ENCODE results near the gene ZFYVE28. TPM values are rescaled to one million over a fixed set of nuclear protein-coding genes. Genes with fewer than 3 reads are reported as not detected.

ZFYVE28 gene
- total RNA-seq, 5 donors from 2014 or later (not counting 1 experiment from before 2014, with no cell fraction given), result 33.4 to 56.2 (median 45.4) TPM

GRCh38 chr4:2292646-2293108 lies 125.8 kb downstream of the ZFYVE28 start:
- ATAC-seq (replicated peaks in 1 of 4) (no peak), DNase-seq (no peak)
- H3K4me1 ChIP-seq (ENCODE audit: control insufficient read depth in 1 of 2, extremely low read depth in 1 of 2, insufficient read depth in 2 of 2, low read length in 2 of 2), result peaks cover 38 to 79% of the 10 kb centered on the region in 2 experiments
- no peaks in the 10 kb centered on the region for H3K9me3 ChIP-seq
- H3K27ac ChIP-seq (ENCODE audit: low read length), result no peak overlapping the region
- Mint-ChIP-seq H3K27me3 (no peaks in the 10 kb centered on the region), H3K36me3 (peaks cover 8% of the 10 kb centered on the region), H3K4me3 (peak overlapping the region in 1 of 3 donors; percentile 28), H3K27ac (peak overlapping the region; percentile 56 to 71), H3K4me1 (peaks cover 54 to 68% (median 62%) of the 10 kb centered on the region in 3 donors), H3K9me3 (peaks cover 0 to 6% (median 0%) of the 10 kb centered on the region in 3 donors)
- ChIA-PET POLR2A (interaction anchor here (0.6 to 2.9 kb wide), 2 partner anchors 10 to 19 kb away, joined by 6 to 33 read pairs; no protein-coding TSS in a partner anchor), CTCF (interaction anchor here in 1 of 2 donors (0.8 kb wide), 1 partner anchor 1566 kb away, joined by 4 read pairs; no protein-coding TSS in a partner anchor)
- no peaks in the 10 kb centered on the region for H3K27me3 ChIP-seq (replicated peaks in 1 of 2; ENCODE audit: control insufficient read depth in 2 of 2, extremely low read depth in 1 of 2, insufficient read depth in 2 of 2, low read length in 1 of 2)
- no peak overlapping the region for H3K4me3 ChIP-seq (ENCODE audit: control insufficient read depth in 1 of 2, extremely low read depth in 1 of 2, low read length in 1 of 2)
- WGBS (ENCODE audit: insufficient coverage), result 73% methylated on average over 4 of the region's 6 CpGs
- H3K36me3 ChIP-seq (ENCODE audit: control insufficient read depth in 2 of 2, extremely low read depth in 1 of 2, insufficient read depth in 1 of 2, low read length in 1 of 2), result no peaks in the 10 kb centered on the region

- ChIA-PET CTCF (interaction anchor here in 1 of 2 donors (1.6 kb wide), 1 partner anchor 127 kb away, joined by 7 read pairs; the partner anchor contains the start of genes CFAP99 and ZFYVE28), POLR2A (interaction anchor here in 1 of 2 donors (2.9 kb wide), 1 partner anchor 10 kb away, joined by 33 read pairs; no protein-coding TSS in a partner anchor)
- no peak for ATAC-seq (replicated peaks in 1 of 4)
- WGBS (ENCODE audit: insufficient coverage), result 94% methylated on average over 13 of the region's 20 CpGs
- Histone ChIP-seq H3K27ac (ENCODE audit: low read length) (peak overlapping the region; percentile 96), H3K36me3 (ENCODE audit: control insufficient read depth in 2 of 2, extremely low read depth in 1 of 2, insufficient read depth in 1 of 2, low read length in 1 of 2) (no peaks in the 10 kb centered on the region), H3K4me1 (ENCODE audit: control insufficient read depth in 1 of 2, extremely low read depth in 1 of 2, insufficient read depth in 2 of 2, low read length in 2 of 2) (peaks cover 38 to 73% of the 10 kb centered on the region in 2 experiments), H3K27me3 (replicated peaks in 1 of 2; ENCODE audit: control insufficient read depth in 2 of 2, extremely low read depth in 1 of 2, insufficient read depth in 2 of 2, low read length in 1 of 2) (no peaks in the 10 kb centered on the region), H3K9me3 (no peaks in the 10 kb centered on the region), H3K4me3 (ENCODE audit: control insufficient read depth in 1 of 2, extremely low read depth in 1 of 2, low read length in 1 of 2) (peak overlapping the region in 1 of 2 donors; percentile 15)
- H3K27ac Mint-ChIP-seq, result peak overlapping the region; percentile 96 to 98
- H3K4me3 Mint-ChIP-seq, result peak overlapping the region in 1 of 3 donors; percentile 79
- DNase-seq, result no peak
- peaks cover 47 to 63% (median 58%) of the 10 kb centered on the region in 3 donors for H3K4me1 Mint-ChIP-seq
- peaks cover 0 to 6% (median 0%) of the 10 kb centered on the region in 3 donors for H3K9me3 Mint-ChIP-seq
- H3K36me3 Mint-ChIP-seq, result peaks cover 4% of the 10 kb centered on the region
- no peaks in the 10 kb centered on the region for H3K27me3 Mint-ChIP-seq
Observed at GRCh38 chr4:2291705-2292645, 126.5 kb downstream of the ZFYVE28 start.

GRCh38 chr4:2290974-2291704 lies 127.3 kb downstream of the ZFYVE28 start:
- ATAC-seq (replicated peaks in 1 of 4), result peak; percentile 92 to 94 (median 93)
- Histone ChIP-seq H3K9me3 (no peaks in the 10 kb centered on the region), H3K27me3 (replicated peaks in 1 of 2; ENCODE audit: control insufficient read depth in 2 of 2, extremely low read depth in 1 of 2, insufficient read depth in 2 of 2, low read length in 1 of 2) (no peaks in the 10 kb centered on the region), H3K27ac (ENCODE audit: low read length) (peak overlapping the region; percentile 96), H3K4me1 (ENCODE audit: control insufficient read depth in 1 of 2, extremely low read depth in 1 of 2, insufficient read depth in 2 of 2, low read length in 2 of 2) (peaks cover 32 to 68% of the 10 kb centered on the region in 2 experiments), H3K4me3 (ENCODE audit: control insufficient read depth in 1 of 2, extremely low read depth in 1 of 2, low read length in 1 of 2) (peak overlapping the region; percentile 15 to 42), H3K36me3 (ENCODE audit: control insufficient read depth in 2 of 2, extremely low read depth in 1 of 2, insufficient read depth in 1 of 2, low read length in 1 of 2) (no peaks in the 10 kb centered on the region)
- peak; percentile 48 to 93 (median 84) for DNase-seq
- WGBS (ENCODE audit: insufficient coverage), result 8% methylated on average over 20 of the region's 24 CpGs
- ChIA-PET CTCF (interaction anchor here in 1 of 2 donors (0.6 to 2.1 kb wide), 10 partner anchors 9 to 175 kb away, joined by 3 to 28 read pairs (median 3); partner anchors contain the start of genes CFAP99, HAUS3, MXD4 and POLN), POLR2A (interaction anchor here in 1 of 2 donors (0.6 to 2.9 kb wide), 8 partner anchors 9 to 178 kb away, joined by 3 to 33 read pairs (median 4); partner anchors contain the start of genes CFAP99, MXD4 and RNF4)
- H3K9me3 Mint-ChIP-seq, result peaks cover 0 to 6% (median 0%) of the 10 kb centered on the region in 3 donors
- H3K27ac Mint-ChIP-seq, result peak overlapping the region; percentile 96 to 98
- H3K4me1 Mint-ChIP-seq, result peaks cover 42 to 60% (median 55%) of the 10 kb centered on the region in 3 donors
- H3K27me3 Mint-ChIP-seq, result no peaks in the 10 kb centered on the region
- H3K36me3 Mint-ChIP-seq, result peaks cover 4% of the 10 kb centered on the region
- H3K4me3 Mint-ChIP-seq, result peak overlapping the region; percentile 56 to 79 (median 65)

- H3K4me1 ChIP-seq (ENCODE audit: control insufficient read depth in 1 of 2, extremely low read depth in 1 of 2, insufficient read depth in 2 of 2, low read length in 2 of 2), result peaks cover 27 to 68% of the 10 kb centered on the region in 2 experiments
- peak overlapping the region in 1 of 2 donors; percentile 26 for H3K4me3 ChIP-seq (ENCODE audit: control insufficient read depth in 1 of 2, extremely low read depth in 1 of 2, low read length in 1 of 2)
- POLR2A ChIA-PET, result interaction anchor here in 1 of 2 donors (0.6 to 2.9 kb wide), 5 partner anchors 8 to 131 kb away, joined by 3 to 33 read pairs (median 5); partner anchors contain the start of gene MXD4
- ATAC-seq (replicated peaks in 1 of 4) (no peak), DNase-seq (no peak)
- peak overlapping the region; percentile 96 for H3K27ac ChIP-seq (ENCODE audit: low read length)
- H3K36me3 Mint-ChIP-seq, result peaks cover 4% of the 10 kb centered on the region
- CTCF ChIA-PET, result interaction anchor here in 1 of 2 donors (1.0 to 2.1 kb wide), 8 partner anchors 9 to 175 kb away, joined by 3 to 28 read pairs (median 4); partner anchors contain the start of genes CFAP99, HAUS3, POLN and ZFYVE28
- no peaks in the 10 kb centered on the region for H3K27me3 Mint-ChIP-seq
- no peaks in the 10 kb centered on the region for H3K27me3 ChIP-seq (replicated peaks in 1 of 2; ENCODE audit: control insufficient read depth in 2 of 2, extremely low read depth in 1 of 2, insufficient read depth in 2 of 2, low read length in 1 of 2)
- H3K9me3 Mint-ChIP-seq, result peaks cover 0 to 6% (median 0%) of the 10 kb centered on the region in 3 donors
- peak overlapping the region; percentile 56 to 79 (median 65) for H3K4me3 Mint-ChIP-seq
- H3K36me3 ChIP-seq (ENCODE audit: control insufficient read depth in 2 of 2, extremely low read depth in 1 of 2, insufficient read depth in 1 of 2, low read length in 1 of 2), result no peaks in the 10 kb centered on the region
- peak overlapping the region; percentile 96 to 98 for H3K27ac Mint-ChIP-seq
- 86% methylated on average over 5 of the region's 9 CpGs for WGBS (ENCODE audit: insufficient coverage)
- H3K4me1 Mint-ChIP-seq, result peaks cover 36 to 58% (median 53%) of the 10 kb centered on the region in 3 donors
- H3K9me3 ChIP-seq, result no peaks in the 10 kb centered on the region
Observed at GRCh38 chr4:2290488-2290887, 128.0 kb downstream of the ZFYVE28 start.

- H3K4me3 Mint-ChIP-seq, result peak overlapping the region in 1 of 3 donors; percentile 79
- CTCF ChIA-PET, result interaction anchor here in 1 of 2 donors (1.4 to 2.1 kb wide), 2 partner anchors 8 to 48 kb away, joined by 3 to 28 read pairs; partner anchors contain the start of genes HAUS3 and POLN
- POLR2A ChIA-PET, result interaction anchor here in 1 of 2 donors (2.9 kb wide), 1 partner anchor 8 kb away, joined by 33 read pairs; no protein-coding TSS in a partner anchor
- WGBS (ENCODE audit: insufficient coverage), result 96% methylated on average over 11 of the region's 11 CpGs
- ATAC-seq (replicated peaks in 1 of 4), result no peak
- Histone ChIP-seq H3K27ac (ENCODE audit: low read length) (peak overlapping the region; percentile 96), H3K27me3 (replicated peaks in 1 of 2; ENCODE audit: control insufficient read depth in 2 of 2, extremely low read depth in 1 of 2, insufficient read depth in 2 of 2, low read length in 1 of 2) (no peaks in the 10 kb centered on the region), H3K36me3 (ENCODE audit: control insufficient read depth in 2 of 2, extremely low read depth in 1 of 2, insufficient read depth in 1 of 2, low read length in 1 of 2) (peaks cover 0 to 2% of the 10 kb centered on the region in 2 donors), H3K4me3 (ENCODE audit: control insufficient read depth in 1 of 2, extremely low read depth in 1 of 2, low read length in 1 of 2) (no peak overlapping the region), H3K4me1 (ENCODE audit: control insufficient read depth in 1 of 2, extremely low read depth in 1 of 2, insufficient read depth in 2 of 2, low read length in 2 of 2) (peaks cover 27 to 68% of the 10 kb centered on the region in 2 experiments), H3K9me3 (no peaks in the 10 kb centered on the region)
- no peaks in the 10 kb centered on the region for H3K27me3 Mint-ChIP-seq
- H3K9me3 Mint-ChIP-seq, result peaks cover 0 to 6% (median 0%) of the 10 kb centered on the region in 3 donors
- H3K4me1 Mint-ChIP-seq, result peaks cover 32 to 58% (median 53%) of the 10 kb centered on the region in 3 donors
- peaks cover 4% of the 10 kb centered on the region for H3K36me3 Mint-ChIP-seq
- no peak for DNase-seq
- peak overlapping the region; percentile 96 to 98 for H3K27ac Mint-ChIP-seq
Observed at GRCh38 chr4:2289955-2290333, 128.5 kb downstream of the ZFYVE28 start.
